Right lobe of liver (tissue), 4 donors: ENCODE data around the gene PISD.

Experiments used
- CTCF ChIP-seq, 4 donors: fragments of 200-600 bp in 3 of 4; fragments of 450-650 bp in 1 of 4; IDR thresholded peaks; one replicate each; pipeline versions ENCODE4 v1.5.1 to v1.8.0; 2016 to 2022; ENCODE audit warnings: antibody characterized with exemption in 4 of 4, mild to moderate bottlenecking in 2 of 4
- POLR2A ChIP-seq: fragments of 450-650 bp; IDR thresholded peaks from one replicate; pipeline ENCODE4 v1.6.1; 2017; ENCODE audit warnings: antibody characterized with exemption, mild to moderate bottlenecking
- donor health status: DM: no; HTN: no; CAD: no.
- donor health status: DM: no; HTN: no; CAD: no.
- donor health status: DM: no; HTN: yes; CAD: no.

GRCh38 chr22:31588970-31589675, 72.9 kb downstream of the PISD start:
- TF ChIP-seq CTCF (IDR thresholded peaks at IDR 0.05) = no peak
- peak; percentile 15 for TF ChIP-seq POLR2A
